OCI-LY1 (cell line): ENCODE measurements around the gene SLC22A23.

Source experiments
- H2AFZ ChIP-seq: fragments of 200-600 bp; sonication (generic), shearing (Covaris generic); 2 replicates; pipeline ENCODE4 v1.6.0; 2014; ENCODE audit warnings: antibody characterized with exemption, mild to moderate bottlenecking, low read length
- H3F3A ChIP-seq: fragments of 200-600 bp; sonication (generic), shearing (Covaris generic); 2 replicates; pipeline ENCODE4 v1.6.0; 2014; ENCODE audit warnings: mild to moderate bottlenecking, antibody characterized with exemption, low read length, moderate library complexity; ENCODE audit not compliant: insufficient read depth
- H3K27ac ChIP-seq: fragments of 200-600 bp; sonication (generic); 2 replicates; pipeline ENCODE4 v1.5.1; 2014; ENCODE audit warnings: low read length, mixed run types, mild to moderate bottlenecking, low read depth; ENCODE audit not compliant: poor library complexity, severe bottlenecking
- H3K27me3 ChIP-seq: fragments of 200-600 bp; sonication (generic); 2 replicates; pipeline ENCODE4 v1.6.0; 2014; ENCODE audit warnings: antibody characterized with exemption, mild to moderate bottlenecking, low read length, moderate library complexity; ENCODE audit not compliant: insufficient read depth
- H3K36me3 ChIP-seq: fragments of 200-600 bp; sonication (generic); 2 replicates; pipeline ENCODE4 v1.6.1; 2014; ENCODE audit warnings: mild to moderate bottlenecking, antibody characterized with exemption, low read length, moderate library complexity, mixed read lengths; ENCODE audit not compliant: insufficient read depth
- H3K4me1 ChIP-seq: fragments of 200-600 bp; sonication (generic); 2 replicates; pipeline ENCODE4 v1.5.1; 2014; ENCODE audit warnings: mild to moderate bottlenecking, low read length, moderate library complexity; ENCODE audit not compliant: insufficient read depth, severe bottlenecking
- H3K4me2 ChIP-seq: fragments of 200-600 bp; sonication (generic), shearing (Covaris generic); 2 replicates; pipeline ENCODE4 v1.6.1; 2014; ENCODE audit warnings: low read length
- H3K4me3 ChIP-seq: fragments of 200-600 bp; sonication (generic); 2 replicates; pipeline ENCODE4 v1.5.1; 2014; ENCODE audit warnings: low read length, low read depth, mild to moderate bottlenecking, mixed read lengths; ENCODE audit not compliant: poor library complexity, severe bottlenecking
- H3K79me2 ChIP-seq: fragments of 200-600 bp; shearing (Covaris generic); 2 replicates; pipeline ENCODE4 v1.6.1; 2016; ENCODE audit warnings: mixed run types, low read length, mixed read lengths; ENCODE audit not compliant: insufficient read depth
- H3K9ac ChIP-seq: fragments of 200-600 bp; sonication (generic), shearing (Covaris generic); 2 replicates; pipeline ENCODE4 v1.6.1; 2014; ENCODE audit warnings: mild to moderate bottlenecking, low read length, mixed read lengths
- H3K9me2 ChIP-seq: fragments of 200-600 bp; sonication (generic), shearing (Covaris generic); 2 replicates; pipeline ENCODE4 v1.6.1; 2014; ENCODE audit warnings: low read depth, mild to moderate bottlenecking, low read length, mixed read lengths
- H3K9me3 ChIP-seq: fragments of 200-600 bp; shearing (Covaris generic); 2 replicates; pipeline ENCODE4 v1.6.1; 2014; ENCODE audit warnings: low read length, mixed read lengths
- H4K20me1 ChIP-seq: fragments of 200-600 bp; sonication (generic), shearing (Covaris generic); 2 replicates; pipeline ENCODE4 v1.6.0; 2016; ENCODE audit warnings: mild to moderate bottlenecking, low read length; ENCODE audit not compliant: insufficient read depth
- EZH2 ChIP-seq: fragments of 200-600 bp; sonication (generic), shearing (Covaris generic); IDR thresholded peaks from 2 replicates; pipeline ENCODE4 v1.8.0; 2017; ENCODE audit warnings: borderline replicate concordance, mixed run types, mild to moderate bottlenecking, antibody characterized with exemption, low read length, moderate library complexity, mixed read lengths
- TF ChIP-seq, protein P1 (sequence below): fragments of 200-600 bp; sonication (generic), shearing (Covaris generic); IDR thresholded peaks from 2 replicates; pipeline ENCODE4 v1.5.1; 2017; ENCODE audit warnings: mild to moderate bottlenecking, antibody characterized with exemption, low read length, moderate library complexity, mixed read lengths

The SLC22A23 gene

DNA sequence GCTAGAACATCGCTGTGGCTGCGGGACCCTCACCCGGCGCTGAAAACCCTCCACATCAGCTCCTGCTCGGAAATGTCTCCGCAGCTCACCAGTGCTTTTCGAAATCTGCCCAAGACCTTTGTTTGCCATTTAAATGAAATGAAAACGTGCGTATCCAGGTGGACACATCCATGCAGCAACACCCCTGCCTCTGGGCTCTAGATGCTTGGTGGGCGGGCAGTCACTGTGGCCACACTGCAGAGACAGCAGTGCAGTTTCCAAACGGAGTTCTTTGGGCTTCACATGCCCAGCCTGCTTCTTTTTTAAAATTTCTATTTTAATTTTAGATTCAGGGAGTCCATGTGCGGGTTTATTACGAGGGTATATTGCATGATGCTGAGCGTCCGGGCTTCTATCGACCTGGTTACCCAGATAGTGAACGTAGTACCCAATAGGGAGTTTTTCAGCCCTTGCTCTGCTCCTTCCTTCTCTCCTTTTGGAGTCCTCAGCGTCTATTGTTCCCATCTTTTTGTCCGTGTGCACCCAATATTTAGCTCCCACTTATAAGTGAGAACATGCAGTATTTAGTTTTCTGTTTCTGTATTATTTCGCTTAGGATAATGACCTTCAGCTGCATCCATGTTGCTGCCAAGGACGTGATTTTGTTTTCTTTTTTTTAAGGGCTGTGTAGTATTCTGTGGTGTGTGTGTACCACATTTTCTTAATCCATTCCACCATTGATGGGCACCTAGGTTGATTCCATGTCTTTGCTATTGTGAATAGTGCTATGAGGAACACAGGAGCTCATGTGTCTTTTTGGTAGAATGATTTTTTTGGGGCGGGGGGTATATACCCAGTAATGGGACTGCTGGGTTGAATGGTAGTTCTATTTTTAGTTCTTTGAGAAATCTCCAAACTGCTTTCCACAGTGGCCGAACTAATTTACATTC is 224.6 kb downstream of the SLC22A23 start:
- H3K79me2 ChIP-seq, result no peaks in the 10 kb centered on the region
- H3K9me2 ChIP-seq, result no peaks in the 10 kb centered on the region
- TF ChIP-seq, protein P1, sequence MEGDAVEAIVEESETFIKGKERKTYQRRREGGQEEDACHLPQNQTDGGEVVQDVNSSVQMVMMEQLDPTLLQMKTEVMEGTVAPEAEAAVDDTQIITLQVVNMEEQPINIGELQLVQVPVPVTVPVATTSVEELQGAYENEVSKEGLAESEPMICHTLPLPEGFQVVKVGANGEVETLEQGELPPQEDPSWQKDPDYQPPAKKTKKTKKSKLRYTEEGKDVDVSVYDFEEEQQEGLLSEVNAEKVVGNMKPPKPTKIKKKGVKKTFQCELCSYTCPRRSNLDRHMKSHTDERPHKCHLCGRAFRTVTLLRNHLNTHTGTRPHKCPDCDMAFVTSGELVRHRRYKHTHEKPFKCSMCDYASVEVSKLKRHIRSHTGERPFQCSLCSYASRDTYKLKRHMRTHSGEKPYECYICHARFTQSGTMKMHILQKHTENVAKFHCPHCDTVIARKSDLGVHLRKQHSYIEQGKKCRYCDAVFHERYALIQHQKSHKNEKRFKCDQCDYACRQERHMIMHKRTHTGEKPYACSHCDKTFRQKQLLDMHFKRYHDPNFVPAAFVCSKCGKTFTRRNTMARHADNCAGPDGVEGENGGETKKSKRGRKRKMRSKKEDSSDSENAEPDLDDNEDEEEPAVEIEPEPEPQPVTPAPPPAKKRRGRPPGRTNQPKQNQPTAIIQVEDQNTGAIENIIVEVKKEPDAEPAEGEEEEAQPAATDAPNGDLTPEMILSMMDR, result no peak
- no peak for TF ChIP-seq EZH2
- no peak overlapping the region for H3K27ac ChIP-seq
- H3K36me3 ChIP-seq, result no peaks in the 10 kb centered on the region
- H3F3A ChIP-seq, result no peaks in the 10 kb centered on the region
- H3K4me2 ChIP-seq, result no peak overlapping the region
- H4K20me1 ChIP-seq, result no peaks in the 10 kb centered on the region
- H2AFZ ChIP-seq, result no peak overlapping the region
- peaks cover 6% of the 10 kb centered on the region for H3K27me3 ChIP-seq
- no peak overlapping the region for H3K4me3 ChIP-seq
- peaks cover 22% of the 10 kb centered on the region for H3K4me1 ChIP-seq
- no peaks in the 10 kb centered on the region for H3K9me3 ChIP-seq
- H3K9ac ChIP-seq, result no peak overlapping the region

DNA sequence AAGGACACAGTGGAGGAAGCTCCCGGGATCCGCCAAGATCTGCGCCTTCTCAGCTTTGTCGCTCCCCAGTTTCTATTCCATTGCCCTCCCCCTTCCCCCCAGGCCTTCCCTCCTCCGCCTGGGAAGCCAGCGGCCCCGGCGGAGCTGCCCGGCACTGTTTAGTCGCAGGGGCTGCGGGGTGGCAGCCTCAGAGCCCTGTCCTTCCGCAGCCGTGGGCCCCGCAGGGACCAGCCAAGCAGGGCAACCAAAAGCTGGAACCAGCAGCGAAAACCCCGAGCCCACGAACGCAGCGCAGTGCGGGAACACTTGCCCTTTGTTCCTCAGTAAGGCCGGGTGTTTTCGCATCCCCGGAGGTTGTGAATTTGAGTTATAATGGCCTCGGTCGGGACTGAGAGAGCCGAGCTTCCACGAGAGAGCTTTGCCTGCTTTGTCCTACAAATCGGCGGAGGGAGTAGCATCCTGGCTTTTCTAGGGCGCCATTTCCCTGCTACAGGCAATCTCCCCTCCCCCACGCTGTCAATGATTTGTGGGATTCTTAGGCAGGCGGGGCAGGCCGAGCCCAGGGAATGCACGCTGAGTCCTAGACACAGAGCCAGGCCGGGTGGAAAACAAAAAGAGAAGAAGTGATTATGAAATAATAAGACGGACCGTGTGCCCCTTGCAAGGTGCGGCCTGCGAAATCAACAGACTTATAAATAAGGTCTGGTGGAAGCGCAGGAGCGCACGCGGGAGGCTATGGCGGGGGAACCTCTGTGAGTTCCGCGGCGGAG is 225.4 kb downstream of the SLC22A23 start:
- Histone ChIP-seq H3K27me3 (peaks cover 6% of the 10 kb centered on the region), H3K9me2 (no peaks in the 10 kb centered on the region), H3K4me1 (peaks cover 26% of the 10 kb centered on the region), H3F3A (no peaks in the 10 kb centered on the region), H3K9ac (no peak overlapping the region), H3K79me2 (no peaks in the 10 kb centered on the region), H3K9me3 (no peaks in the 10 kb centered on the region), H3K4me2 (no peak overlapping the region), H3K27ac (no peak overlapping the region), H4K20me1 (no peaks in the 10 kb centered on the region), H3K36me3 (no peaks in the 10 kb centered on the region), H2AFZ (no peak overlapping the region), H3K4me3 (no peak overlapping the region)
- TF ChIP-seq, protein P1, result no peak
- TF ChIP-seq EZH2, result no peak

DNA sequence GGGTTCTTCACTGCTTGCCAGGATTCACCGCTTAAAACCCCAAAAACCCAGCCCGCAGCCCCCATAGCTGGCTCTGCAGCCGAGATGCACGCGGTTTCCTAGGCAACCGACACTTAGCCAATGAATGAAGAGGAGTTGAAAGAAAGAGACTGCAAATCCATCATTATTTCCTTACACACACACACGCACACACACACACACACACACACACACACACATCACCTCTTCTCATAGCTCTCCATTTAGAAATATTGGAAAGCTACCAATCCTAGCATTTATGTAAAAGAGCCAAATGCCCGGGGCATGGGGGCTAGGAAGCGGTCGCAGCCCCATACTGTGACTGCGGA is 226.0 kb downstream of the SLC22A23 start:
- H2AFZ ChIP-seq, result no peak overlapping the region
- H3K9me3 ChIP-seq, result no peaks in the 10 kb centered on the region
- H3K4me2 ChIP-seq, result no peak overlapping the region
- TF ChIP-seq, protein P1, result no peak
- no peak for TF ChIP-seq EZH2
- peaks cover 26% of the 10 kb centered on the region for H3K4me1 ChIP-seq
- H3K79me2 ChIP-seq, result no peaks in the 10 kb centered on the region
- no peaks in the 10 kb centered on the region for H3K36me3 ChIP-seq
- H4K20me1 ChIP-seq, result no peaks in the 10 kb centered on the region
- no peak overlapping the region for H3K4me3 ChIP-seq
- no peaks in the 10 kb centered on the region for H3F3A ChIP-seq
- H3K27me3 ChIP-seq, result peaks cover 6% of the 10 kb centered on the region
- no peak overlapping the region for H3K27ac ChIP-seq
- no peaks in the 10 kb centered on the region for H3K9me2 ChIP-seq
- no peak overlapping the region for H3K9ac ChIP-seq
